ENCODE results near the gene THOC3. TPM values are rescaled to one million over a fixed set of nuclear protein-coding genes. Genes with fewer than 3 reads are reported as not detected.
"Not testable (repeated sequence)": the region's sequence is repeated elsewhere in the genome, so short reads cannot be mapped to it uniquely, and the experiment has no call there.

Gene THOC3
- total RNA-seq, 1 experiment from 2014 or later, result 79.6 TPM

DNA sequence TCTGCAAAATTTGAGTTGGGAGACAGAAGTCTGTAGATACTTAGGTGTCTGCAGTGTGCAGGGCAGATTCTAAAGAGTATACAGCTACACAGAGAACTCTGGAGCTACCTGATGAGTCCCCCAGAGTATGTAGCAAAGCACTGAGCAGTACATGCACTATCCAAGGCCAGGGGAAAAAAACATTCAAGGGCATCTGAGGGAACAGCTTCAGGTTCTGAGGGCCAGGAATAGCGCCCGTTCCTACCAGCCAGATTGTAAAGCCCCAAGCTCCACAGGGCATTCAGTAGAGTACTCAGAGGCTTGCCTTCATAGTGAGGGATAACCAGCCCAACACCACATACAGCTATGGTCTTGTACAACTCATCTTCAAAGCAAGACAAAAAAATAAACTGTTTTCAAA, 27.5 kb downstream of the THOC3 start:
- DNase-seq (ENCODE audit: low spot score), result not testable (repeated sequence)

GRCh38 chr5:175938489-175938888, 29.6 kb downstream of the THOC3 start:
- not testable (repeated sequence) for DNase-seq (ENCODE audit: low spot score)

DNA sequence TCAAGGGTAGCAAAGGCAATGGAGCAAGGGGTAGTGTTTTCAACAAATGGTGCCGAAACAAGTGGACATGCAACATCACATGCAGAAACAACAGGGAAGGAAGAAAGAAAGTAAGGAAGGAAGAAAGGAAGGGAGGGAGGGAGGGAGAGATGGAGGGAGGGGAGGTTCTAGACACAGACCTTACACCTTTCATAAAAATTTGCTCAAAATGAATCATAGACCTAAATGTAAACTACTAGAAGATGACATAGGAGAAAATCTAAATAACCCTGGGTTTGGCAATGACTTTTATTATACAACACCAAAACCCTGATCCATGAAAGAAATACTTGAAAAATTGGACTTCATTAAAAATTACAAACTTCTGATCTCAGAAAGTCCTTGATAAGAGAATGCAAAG, 39.4 kb downstream of the THOC3 start:
- not testable (repeated sequence) for DNase-seq (ENCODE audit: low spot score)

DNA sequence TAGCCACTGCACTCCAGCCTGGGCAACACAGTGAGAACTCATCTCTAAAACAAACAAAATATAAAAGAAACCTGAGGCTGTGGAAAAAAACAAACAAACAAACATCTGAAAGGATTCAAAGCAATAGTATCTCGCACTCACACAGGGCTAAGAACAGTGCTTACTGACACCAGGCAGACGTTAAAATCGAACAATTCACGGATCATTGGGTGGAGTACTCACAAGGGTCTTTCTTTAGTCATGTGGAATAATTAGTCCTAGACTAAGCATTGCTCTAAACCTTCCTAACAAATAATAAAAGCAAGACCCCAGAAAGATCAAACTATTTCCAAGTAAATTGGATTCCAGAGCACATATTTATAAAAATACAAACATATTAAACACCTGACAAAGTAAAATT, 43.0 kb downstream of the THOC3 start:
- not testable (repeated sequence) for DNase-seq (ENCODE audit: low spot score)

DNA sequence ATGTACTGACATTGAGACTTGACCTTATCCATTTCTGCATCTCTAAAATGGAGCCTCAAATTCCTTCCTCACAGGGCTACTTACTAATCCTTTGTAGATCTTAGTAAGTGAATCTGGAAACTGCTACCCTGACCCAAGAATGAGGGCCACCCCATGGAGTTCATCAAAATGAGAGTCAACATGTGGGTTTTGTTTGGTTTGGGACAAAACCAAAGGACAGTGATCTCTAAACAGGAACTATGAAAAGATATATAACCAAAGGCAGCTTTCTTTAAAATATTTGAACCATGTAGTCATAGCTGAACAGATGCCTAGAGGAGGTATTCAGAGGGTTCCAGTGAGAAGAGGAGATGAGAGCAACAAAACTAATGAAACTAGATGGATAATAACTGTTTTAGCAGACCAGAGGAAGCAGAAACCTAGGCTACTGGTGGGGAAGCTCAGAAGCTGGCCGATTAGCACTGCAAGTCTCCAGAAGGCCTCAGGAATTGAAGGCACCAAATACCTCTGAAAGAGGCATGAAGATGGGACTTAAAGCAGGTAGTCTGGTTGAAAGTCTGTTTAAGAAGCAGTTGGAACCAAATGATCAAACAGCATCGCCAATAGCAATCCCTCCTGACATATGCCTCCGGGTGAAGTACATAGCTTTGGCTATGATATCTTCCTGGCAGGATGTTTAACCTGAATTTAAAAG, 45.8 kb downstream of the THOC3 start:
- DNase-seq (ENCODE audit: low spot score), result no peak

- no peak for DNase-seq (ENCODE audit: low spot score)
These were observed 46.9 kb downstream of the THOC3 start for GRCh38 chr5:175921061-175921730.

GRCh38 chr5:175920231-175920811, 47.8 kb downstream of the THOC3 start:
- no peak for DNase-seq (ENCODE audit: low spot score)

DNA sequence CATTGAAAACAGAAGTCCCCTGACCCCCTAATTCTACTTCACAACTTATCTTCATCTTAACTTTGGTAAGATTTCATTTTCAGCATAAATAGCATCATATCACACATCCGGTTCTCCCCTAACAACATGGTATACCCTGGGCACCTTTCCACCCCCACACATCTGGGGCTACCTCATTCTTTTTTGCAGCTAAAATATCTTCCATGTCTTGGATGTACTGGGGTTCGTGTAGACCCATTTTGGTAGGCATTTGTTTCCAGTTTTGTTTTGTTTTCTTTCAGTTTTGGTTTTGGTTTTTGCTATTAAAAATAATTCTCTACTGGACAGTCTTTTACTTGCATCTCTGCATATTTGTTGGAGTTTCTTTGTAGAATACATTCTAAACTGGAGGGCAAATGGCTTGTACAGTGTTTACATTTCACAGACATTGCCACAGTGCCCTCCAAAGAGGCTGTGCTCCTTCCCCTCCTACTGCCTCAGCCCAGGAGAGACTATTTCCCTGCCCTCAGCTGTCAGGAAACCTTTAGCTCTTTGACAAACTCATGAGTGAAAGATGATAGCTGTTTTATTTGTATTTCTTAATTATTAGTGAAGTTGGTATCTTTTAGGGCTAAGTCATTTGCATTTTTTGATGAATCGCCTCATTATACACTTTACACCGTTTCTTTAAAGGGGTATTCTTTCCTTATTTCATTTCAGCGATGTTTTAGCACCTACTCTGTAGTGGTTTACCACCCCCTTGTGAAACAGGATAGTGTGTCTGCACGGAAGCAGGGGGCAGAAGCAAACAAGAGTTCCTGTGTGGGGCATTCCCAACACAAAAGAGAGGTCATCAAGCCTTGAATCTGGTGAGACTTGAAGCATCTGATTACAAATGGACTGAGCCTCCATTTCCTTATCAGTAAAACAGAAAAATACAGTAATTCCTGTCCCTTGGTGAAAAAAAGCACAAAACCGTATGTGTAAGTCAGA, 52.8 kb downstream of the THOC3 start:
- not testable (repeated sequence) for DNase-seq (ENCODE audit: low spot score)

- not testable (repeated sequence) for DNase-seq (ENCODE audit: low spot score)
These were observed 54.1 kb downstream of the THOC3 start for GRCh38 chr5:175913835-175914672.

GRCh38 chr5:175910072-175910471, 58.0 kb downstream of the THOC3 start:
- not testable (repeated sequence) for DNase-seq (ENCODE audit: low spot score)

Other genes with a start within 250 kb of the THOC3 start
- 0.03 TPM in 1 of 2 replicates, not detected in the other for gene CPLX2, start 96.7 kb downstream of the THOC3 start, total RNA-seq (2014; rRNA removed; shearing (Covaris generic))

Measured in HT-29 (cell line).